ENCODE results near the gene KRTAP4-3. TPM values are rescaled to one million over a fixed set of nuclear protein-coding genes. Genes with fewer than 3 reads are reported as not detected.

KRTAP4-3 gene
- total and polyA plus RNA-seq, 2 of the 8 experiments (the other 6 are each of a cell fraction or from before 2014, with no cell fraction given) = not detected

DNA sequence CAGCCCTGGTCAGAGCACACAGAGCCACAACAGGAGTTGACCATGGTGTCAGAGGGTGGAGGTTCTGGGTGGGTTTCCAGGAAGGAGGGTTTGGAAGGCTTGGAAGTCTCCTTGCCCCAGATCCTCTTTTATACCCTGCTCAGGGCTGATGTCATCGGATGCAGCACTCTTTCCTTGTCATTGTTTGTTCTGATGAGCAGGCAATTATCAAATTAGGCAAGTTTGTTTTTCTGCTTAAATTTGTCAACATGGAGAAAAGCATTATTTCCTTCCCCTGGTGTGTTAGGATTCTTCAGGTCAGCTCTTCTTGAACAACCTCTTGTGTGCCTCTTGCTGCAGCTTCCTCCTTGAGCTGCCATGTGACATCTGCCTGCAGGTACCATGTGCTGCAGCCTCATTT is 7.4 kb downstream of the KRTAP4-3 start, which contains the start of gene KRTAP4-4:
TSS of gene KRTAP4-4 (minus strand) at position 101 of the 400 bp plus-strand sequence. CDS start at position 44, 57 bp downstream.
- Histone ChIP-seq H3K4ac (replicated peaks; ENCODE audit: insufficient read length, low read depth, low read length) (no peak within 1 kb of the TSS), H3K4me3 (ENCODE audit: extremely low read depth in 1 of 4, insufficient read depth in 2 of 4, low read depth in 3 of 4, low read length in 4 of 4) (no peak within 1 kb of the TSS), H3K56ac (replicated peaks; ENCODE audit: insufficient read length, low read depth, low read length) (no peak within 1 kb of the TSS), H3K9me3 (ENCODE audit: insufficient read depth in 2 of 2, low read depth in 1 of 2, low read length in 1 of 2) (no peaks in the 10 kb centered on the region), H2AFZ (ENCODE audit: low read length) (no peak within 1 kb of the TSS), H3K4me2 (ENCODE audit: insufficient read depth in 1 of 2, low read depth in 2 of 2, low read length in 2 of 2) (no peak within 1 kb of the TSS), H3K9ac (replicated peaks in 1 of 4; ENCODE audit: extremely low read depth in 1 of 4, low read depth in 3 of 4, low read length in 3 of 4) (no peak within 1 kb of the TSS), H4K8ac (ENCODE audit: extremely low read depth, insufficient read depth, low read length) (no peak within 1 kb of the TSS; the same call in 1 of the 2 replicates), H2BK5ac (ENCODE audit: low read depth, low read length) (no peak within 1 kb of the TSS), H3K23ac (ENCODE audit: insufficient read length) (no peak within 1 kb of the TSS), H4K91ac (replicated peaks; ENCODE audit: insufficient read length, low read length) (no peak within 1 kb of the TSS), H2BK20ac (ENCODE audit: low read length) (no peak within 1 kb of the TSS), H2BK15ac (ENCODE audit: low read length) (no peak within 1 kb of the TSS), H2AK5ac (ENCODE audit: low read depth, low read length) (no peak within 1 kb of the TSS), H3K23me2 (ENCODE audit: low read depth, low read length) (no peaks in the 10 kb centered on the region; the same call in 1 of the 2 replicates), H3K27ac (ENCODE audit: low read depth, low read length) (no peak within 1 kb of the TSS), H3K79me2 (ENCODE audit: control insufficient read depth in 1 of 2, insufficient read depth in 2 of 2, low read length in 2 of 2) (no peaks in the 10 kb centered on the region), H4K5ac (ENCODE audit: insufficient read length, low read depth, low read length) (no peak within 1 kb of the TSS), H3K27me3 (replicated peaks in 1 of 4; ENCODE audit: control insufficient read depth in 3 of 4, extremely low read depth in 1 of 4, insufficient read depth in 3 of 4, low read length in 3 of 4) (no peaks in the 10 kb centered on the region), H2BK120ac (replicated peaks; ENCODE audit: low read depth, low read length) (no peak within 1 kb of the TSS), H3K18ac (ENCODE audit: extremely low read depth, low read length) (no peak within 1 kb of the TSS), H3K79me1 (ENCODE audit: low read depth, low read length) (no peaks in the 10 kb centered on the region), H3K4me1 (replicated peaks in 1 of 4; ENCODE audit: control insufficient read depth in 3 of 4, insufficient read depth in 4 of 4, low read length in 3 of 4) (peaks cover 0 to 4% (median 1%) of the 10 kb centered on the region in 4 experiments; a peak in 1 of 7 replicates), H4K20me1 (replicated peaks in 1 of 2; ENCODE audit: control insufficient read depth in 1 of 2, insufficient read depth in 2 of 2, low read length in 2 of 2) (no peaks in the 10 kb centered on the region), H3K36me3 (ENCODE audit: control insufficient read depth in 2 of 4, insufficient read depth in 4 of 4, low read length in 3 of 4) (no peaks in the 10 kb centered on the region), H3K14ac (ENCODE audit: insufficient read length) (no peak within 1 kb of the TSS), H2BK12ac (ENCODE audit: low read depth, low read length) (no peak within 1 kb of the TSS)
- 82% methylated on average over 1 of the region's 1 CpG; no CpG with 5 or more reads in 1 of the 2 experiments for WGBS, 2 experiments (ENCODE audit: extremely low coverage in 1 of 2, insufficient coverage in 1 of 2, insufficient read length in 1 of 2, insufficient replicate concordance in 2 of 2, low coverage in 1 of 2, low lambda C conversion rate in 2 of 2, missing lambda C conversion rate in 1 of 2)
- FAIRE-seq (no peak), DNase-seq (ENCODE audit: low read depth in 1 of 2, low spot score in 2 of 2) (no peak)
- ChIA-PET POLR2A (ENCODE audit: partially characterized antibody) (no interaction called here), CTCF (ENCODE audit: partially characterized antibody) (interaction anchor here (1.2 kb wide), 1 partner anchor 30 kb away, joined by 3 read pairs; no protein-coding TSS in a partner anchor)
- TF ChIP-seq HDAC6 (IDR thresholded peaks at IDR 0.05; ENCODE audit: low read depth, low read length) (no peak), EZH2 (IDR thresholded peaks at IDR 0.05; ENCODE audit: low read depth, low read length, severe bottlenecking) (no peak), CEBPB (IDR thresholded peaks at IDR 0.05; ENCODE audit: low read depth, low read length) (no peak)
- TF ChIP-seq, protein P1, sequence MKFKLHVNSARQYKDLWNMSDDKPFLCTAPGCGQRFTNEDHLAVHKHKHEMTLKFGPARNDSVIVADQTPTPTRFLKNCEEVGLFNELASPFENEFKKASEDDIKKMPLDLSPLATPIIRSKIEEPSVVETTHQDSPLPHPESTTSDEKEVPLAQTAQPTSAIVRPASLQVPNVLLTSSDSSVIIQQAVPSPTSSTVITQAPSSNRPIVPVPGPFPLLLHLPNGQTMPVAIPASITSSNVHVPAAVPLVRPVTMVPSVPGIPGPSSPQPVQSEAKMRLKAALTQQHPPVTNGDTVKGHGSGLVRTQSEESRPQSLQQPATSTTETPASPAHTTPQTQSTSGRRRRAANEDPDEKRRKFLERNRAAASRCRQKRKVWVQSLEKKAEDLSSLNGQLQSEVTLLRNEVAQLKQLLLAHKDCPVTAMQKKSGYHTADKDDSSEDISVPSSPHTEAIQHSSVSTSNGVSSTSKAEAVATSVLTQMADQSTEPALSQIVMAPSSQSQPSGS (IDR thresholded peaks at IDR 0.05; ENCODE audit: low read length) = no peak

Measured in H1 (cell line).